Activated CD4-positive, alpha-beta T cell treated with anti-CD3 and anti-CD28 coated beads, Interleukin-2, amount 10 ng/mL, durations not matched to agents 24 days and 14 days (primary cell): Measurements from ENCODE around the gene STRIP1. TPM values are rescaled to one million over a fixed set of nuclear protein-coding genes. Genes with fewer than 3 reads are reported as not detected.
"Not testable (repeated sequence)": the region's sequence is repeated elsewhere in the genome, so short reads cannot be mapped to it uniquely, and the experiment has no call there.

ENCODE experiments used
- DNase-seq: peaks from one replicate; pipeline ENCODE4 v3.0.0; 2022
- H3K27ac Mint-ChIP-seq: one replicate; pipeline ENCODE4 v1.8.0; 2022; ENCODE audit warnings: mild to moderate bottlenecking, mixed read lengths
- H3K27me3 Mint-ChIP-seq: one replicate; pipeline ENCODE4 v1.8.0; 2022; ENCODE audit warnings: mixed read lengths
- H3K36me3 Mint-ChIP-seq: one replicate; pipeline ENCODE4 v1.8.0; 2022; ENCODE audit warnings: low read depth, mild to moderate bottlenecking, mixed read lengths
- H3K4me1 Mint-ChIP-seq: one replicate; pipeline ENCODE4 v1.8.0; 2021; ENCODE audit warnings: mixed read lengths
- H3K4me3 Mint-ChIP-seq: one replicate; pipeline ENCODE4 v1.8.0; 2022; ENCODE audit warnings: mild to moderate bottlenecking, moderate library complexity, mixed read lengths
- H3K9me3 Mint-ChIP-seq: one replicate; pipeline ENCODE4 v1.8.0; 2021; ENCODE audit warnings: mixed read lengths
- intact Hi-C: fragments of 100-400 bp; cut with micrococcal nuclease; formaldehyde crosslinking; loops from one replicate; pipeline ENCODE4 v1.15.1; 2023
- total RNA-seq: library from RNA; stranded (reverse); gene quantifications from 2 replicates; pipeline ENCODE4 v1.2.3, GENCODE V29; 2022

STRIP1 gene
- total RNA-seq, 1 donor from 2014 or later = 41.0 TPM

DNA sequence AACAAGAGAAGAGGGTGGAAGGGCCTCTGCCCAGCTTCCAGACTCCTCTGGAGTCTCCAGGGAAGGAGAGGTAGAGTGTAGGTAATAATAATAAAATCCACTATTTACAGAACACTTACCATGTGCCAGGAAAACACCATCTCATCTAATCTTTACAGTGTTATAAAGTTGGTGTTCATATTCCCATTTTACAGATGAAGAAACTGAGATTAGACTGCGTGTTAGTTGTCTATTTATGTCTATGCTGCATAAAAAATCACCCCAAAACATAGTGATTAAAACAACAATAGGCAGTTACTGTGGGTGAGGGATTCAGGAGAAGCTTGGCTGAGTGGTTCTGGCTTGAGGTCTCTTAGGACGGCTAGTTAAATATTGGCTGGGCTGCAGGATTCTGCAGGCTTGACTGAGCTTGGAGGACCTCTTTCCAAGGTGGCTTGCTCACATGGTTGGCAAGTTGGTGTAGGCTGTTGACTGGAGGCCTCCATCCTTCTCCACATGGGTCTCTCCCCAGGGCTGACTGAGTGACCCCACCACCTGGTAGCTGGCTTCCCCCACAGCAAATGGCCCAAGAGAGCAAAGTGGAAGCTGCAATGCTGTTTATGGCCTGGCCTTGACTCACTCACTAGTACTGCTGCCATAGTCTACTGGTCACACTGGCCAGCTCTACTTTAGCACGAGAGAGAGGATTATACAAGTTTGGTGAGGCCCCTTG is 42.5 kb downstream of the STRIP1 start:
- Mint-ChIP-seq H3K9me3 (no peaks in the 10 kb centered on the region), H3K4me1 (no peaks in the 10 kb centered on the region), H3K4me3 (no peak overlapping the region), H3K27ac (no peak overlapping the region), H3K27me3 (peaks cover 53% of the 10 kb centered on the region), H3K36me3 (no peaks in the 10 kb centered on the region)
- no peak for DNase-seq
- intact Hi-C loops = no loop called here

DNA sequence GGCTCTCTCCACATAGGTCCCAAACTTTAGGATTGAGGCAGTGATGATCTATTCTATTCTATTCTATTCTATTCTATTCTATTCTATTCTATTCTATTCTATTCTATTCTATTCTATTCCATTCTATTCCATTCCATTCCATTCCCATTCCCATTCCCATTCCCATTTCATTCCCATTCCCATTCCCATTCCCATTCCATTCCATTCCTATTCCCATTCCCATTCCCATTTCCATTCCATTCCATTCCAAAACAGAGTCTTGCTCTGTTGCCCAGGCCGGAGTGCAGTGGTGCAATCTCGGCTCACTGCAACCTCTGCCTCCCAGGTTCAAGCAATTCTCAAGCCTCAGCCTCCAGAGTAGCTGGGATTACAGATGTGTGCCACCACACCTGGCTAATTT is 45.6 kb downstream of the STRIP1 start:
- H3K4me1 Mint-ChIP-seq = peaks cover 14% of the 10 kb centered on the region
- intact Hi-C loops = loop anchor here (5.0 kb wide), 1 partner anchor 37 kb away; no protein-coding TSS in a partner anchor
- H3K36me3 Mint-ChIP-seq, DNase-seq, H3K4me3 Mint-ChIP-seq, H3K9me3 Mint-ChIP-seq: not testable (repeated sequence)
- H3K27me3 Mint-ChIP-seq = peaks cover 47% of the 10 kb centered on the region
- peak overlapping the region; percentile 55 for H3K27ac Mint-ChIP-seq

DNA sequence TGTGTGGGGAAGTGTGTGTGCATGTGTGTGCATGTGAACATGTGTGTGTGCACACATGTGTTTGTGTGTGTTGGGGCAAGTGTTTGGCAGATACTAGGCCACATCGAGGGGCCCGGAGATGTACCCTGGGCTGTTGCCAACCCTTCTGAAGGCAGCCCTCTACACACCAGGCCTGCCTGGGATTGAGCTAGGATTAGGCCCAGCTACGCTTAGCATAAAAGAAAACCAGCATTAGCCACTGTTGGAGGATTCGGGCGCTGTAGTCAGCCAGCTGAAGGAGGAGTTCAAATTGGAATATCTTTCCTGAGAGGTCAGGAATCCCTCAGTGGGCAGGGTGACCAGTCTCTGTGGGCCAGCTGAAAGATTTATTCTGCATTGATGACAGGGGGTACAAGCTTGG is 46.6 kb downstream of the STRIP1 start:
- intact Hi-C loops = loop anchor here (5.0 kb wide), 1 partner anchor 36 kb away; no protein-coding TSS in a partner anchor
- peaks cover 19% of the 10 kb centered on the region for H3K4me1 Mint-ChIP-seq
- H3K4me3 Mint-ChIP-seq = no peak overlapping the region
- H3K27ac Mint-ChIP-seq = no peak overlapping the region
- no peaks in the 10 kb centered on the region for H3K9me3 Mint-ChIP-seq
- no peaks in the 10 kb centered on the region for H3K36me3 Mint-ChIP-seq
- peaks cover 50% of the 10 kb centered on the region for H3K27me3 Mint-ChIP-seq
- DNase-seq = no peak

DNA sequence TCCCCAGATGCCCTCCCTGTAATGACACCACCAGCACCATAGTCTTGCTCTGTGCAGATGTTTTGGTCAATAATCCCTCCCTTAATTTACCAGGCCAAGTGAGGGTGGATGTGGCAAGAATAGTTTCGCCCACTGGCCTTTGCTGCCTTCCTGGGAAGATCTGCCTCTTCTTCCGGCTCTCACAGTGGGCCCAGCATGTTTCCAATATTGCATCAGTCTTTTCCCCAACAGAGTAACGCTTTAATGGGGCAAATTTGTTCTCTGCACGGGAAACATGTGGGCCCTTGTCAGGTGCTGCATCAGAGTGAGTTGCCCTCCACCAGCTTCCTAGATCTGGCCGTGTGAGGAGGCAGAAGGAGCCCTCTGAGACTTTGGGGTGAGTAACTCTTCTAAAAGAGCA is 48.1 kb downstream of the STRIP1 start:
- DNase-seq = no peak
- Mint-ChIP-seq H3K27ac (no peak overlapping the region), H3K27me3 (peaks cover 60% of the 10 kb centered on the region), H3K9me3 (no peaks in the 10 kb centered on the region), H3K4me3 (peak overlapping the region; percentile 18), H3K4me1 (peaks cover 19% of the 10 kb centered on the region), H3K36me3 (no peaks in the 10 kb centered on the region)
- intact Hi-C loops = loop anchor here (2.0 to 5.0 kb wide), 2 partner anchors 14 to 35 kb away; no protein-coding TSS in a partner anchor

DNA sequence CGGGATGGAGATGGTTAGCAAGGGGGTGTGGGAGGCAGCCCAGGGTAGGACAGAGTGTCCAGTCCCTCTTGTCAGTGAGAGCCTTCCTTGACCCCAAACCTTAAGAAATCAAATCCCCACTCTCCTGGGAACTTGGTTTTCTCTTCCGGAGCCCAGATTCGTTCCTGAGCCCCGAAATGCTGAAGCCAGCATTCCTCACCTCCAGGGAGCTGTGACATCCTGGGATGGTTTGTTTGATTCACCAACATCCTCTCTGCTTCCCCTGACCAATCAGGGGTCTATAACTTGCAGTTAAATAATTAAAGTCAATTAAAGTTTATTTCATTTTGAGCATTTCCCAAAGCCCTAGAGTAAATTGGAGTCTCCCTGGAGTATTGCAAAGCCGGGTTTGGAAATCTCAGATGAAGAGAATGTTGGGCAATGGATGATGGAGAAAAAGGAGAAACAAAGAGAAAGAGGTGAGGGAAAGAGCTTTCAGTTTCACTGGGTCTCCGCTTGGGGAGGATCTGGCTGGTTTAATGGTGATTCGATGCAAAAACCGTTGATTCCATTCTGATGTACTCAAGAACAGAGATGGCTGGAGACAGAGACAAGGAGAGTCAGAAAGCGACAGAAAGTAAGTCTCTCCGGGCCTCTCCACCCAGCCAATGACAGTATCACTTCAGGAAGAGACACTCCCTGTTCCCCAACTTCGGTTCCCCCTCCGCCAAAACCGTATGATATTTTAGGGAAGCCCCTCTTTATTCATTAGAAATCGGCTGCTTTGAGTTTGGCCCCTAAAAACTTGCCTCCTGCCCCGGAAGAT is 48.8 kb downstream of the STRIP1 start:
- Mint-ChIP-seq H3K4me3 (peak overlapping the region; percentile 84), H3K9me3 (no peaks in the 10 kb centered on the region), H3K27ac (peak overlapping the region; percentile 63), H3K4me1 (peaks cover 19% of the 10 kb centered on the region), H3K27me3 (peaks cover 62% of the 10 kb centered on the region), H3K36me3 (no peaks in the 10 kb centered on the region)
- intact Hi-C loops = loop anchor here (2.0 to 5.0 kb wide), 2 partner anchors 14 to 34 kb away; no protein-coding TSS in a partner anchor
- DNase-seq = peak; percentile 68

DNA sequence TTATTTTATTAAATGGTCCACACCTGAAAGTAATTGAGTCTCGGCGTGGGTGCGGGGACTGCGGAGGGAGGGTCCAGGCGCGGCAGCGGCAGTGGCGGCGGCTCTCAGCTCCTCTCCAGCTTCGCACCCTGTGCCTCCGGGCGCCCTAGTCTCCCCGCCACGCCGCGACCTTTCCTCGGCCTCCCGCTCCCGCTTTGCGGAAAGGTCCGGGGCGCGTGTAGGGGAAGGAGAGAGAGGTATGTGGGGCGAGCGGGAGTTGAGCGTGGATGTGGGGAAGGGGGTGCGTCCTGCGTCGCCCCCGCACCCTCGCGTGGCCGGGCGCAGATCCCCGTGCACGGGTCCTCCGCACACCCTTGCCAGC is 49.4 kb downstream of the STRIP1 start:
- intact Hi-C loops = loop anchor here (1.0 to 5.0 kb wide), 3 partner anchors 15 to 33 kb away; no protein-coding TSS in a partner anchor
- peaks cover 19% of the 10 kb centered on the region for H3K4me1 Mint-ChIP-seq
- no peaks in the 10 kb centered on the region for H3K36me3 Mint-ChIP-seq
- H3K4me3 Mint-ChIP-seq = peak overlapping the region; percentile 84
- H3K27me3 Mint-ChIP-seq = peaks cover 57% of the 10 kb centered on the region
- H3K27ac Mint-ChIP-seq = peak overlapping the region; percentile 54
- H3K9me3 Mint-ChIP-seq = no peaks in the 10 kb centered on the region
- peak; percentile 67 for DNase-seq

DNA sequence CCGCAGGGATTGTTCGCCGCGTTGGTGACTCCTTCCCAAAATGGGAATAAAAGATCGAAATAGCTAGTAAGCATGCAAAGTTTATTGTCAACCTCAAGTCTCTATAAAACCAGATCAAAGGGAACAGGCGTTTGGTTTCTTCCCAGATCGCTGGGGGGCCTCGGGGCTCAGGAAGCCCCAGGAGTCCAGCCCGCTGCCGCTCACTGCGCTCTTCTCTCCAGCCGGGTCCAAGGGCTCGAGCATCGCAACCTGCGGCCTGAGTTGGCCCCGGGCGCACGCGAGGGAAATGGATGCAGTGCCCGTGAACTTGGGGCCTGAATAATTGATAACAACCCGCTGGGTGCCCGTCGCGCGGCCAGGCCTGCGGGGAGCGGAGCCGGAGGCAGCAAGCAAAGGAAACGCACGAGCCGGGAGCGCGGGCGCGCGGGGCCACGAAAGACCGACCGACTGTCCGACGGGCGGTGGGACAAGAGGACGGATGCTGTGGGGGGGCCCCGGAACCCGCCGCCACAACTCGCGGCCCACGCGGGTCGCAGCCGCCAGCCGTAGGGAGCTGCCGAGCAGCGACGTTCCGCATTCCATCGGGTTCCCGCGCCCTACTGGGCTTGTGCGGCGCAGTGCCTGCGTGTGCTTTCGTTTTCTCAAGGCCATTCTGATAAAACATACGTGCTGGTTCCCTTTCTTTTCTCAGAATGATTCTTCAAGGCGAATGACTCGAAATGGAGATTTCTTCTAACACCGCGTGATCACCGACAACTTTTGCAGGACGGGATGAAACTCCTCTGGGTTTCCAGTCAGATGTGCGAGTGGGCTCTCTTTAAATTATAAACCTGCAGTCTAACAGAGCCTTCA is 50.0 kb downstream of the STRIP1 start:
- intact Hi-C loops = loop anchor here (1.0 to 5.0 kb wide), 2 partner anchors 21 to 33 kb away; no protein-coding TSS in a partner anchor
- DNase-seq = peak; percentile 83
- Mint-ChIP-seq H3K4me3 (peak overlapping the region; percentile 84), H3K36me3 (no peaks in the 10 kb centered on the region), H3K4me1 (peaks cover 19% of the 10 kb centered on the region), H3K27ac (peak overlapping the region; percentile 54), H3K9me3 (no peaks in the 10 kb centered on the region), H3K27me3 (peaks cover 56% of the 10 kb centered on the region)

DNA sequence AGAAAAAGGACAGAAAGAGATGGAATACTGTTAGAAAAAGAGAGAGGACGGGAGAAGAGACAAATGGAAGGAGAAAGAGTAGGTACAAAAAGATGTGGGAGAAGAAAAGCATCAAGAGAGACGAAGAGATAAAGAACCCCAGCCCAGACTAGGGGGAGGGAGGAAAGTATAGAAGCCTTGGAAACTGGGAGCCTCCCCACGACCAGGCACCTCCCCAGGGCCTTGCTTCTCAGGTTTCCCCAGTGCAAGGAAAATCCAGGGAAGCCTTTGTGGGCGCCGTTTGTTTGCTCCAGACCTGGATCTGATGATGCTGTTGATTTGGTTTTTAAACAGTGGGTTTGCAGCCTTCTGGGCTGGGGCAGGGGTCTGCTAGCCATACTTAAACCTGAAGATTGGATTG is 51.2 kb downstream of the STRIP1 start:
- H3K9me3 Mint-ChIP-seq = no peaks in the 10 kb centered on the region
- peak overlapping the region; percentile 26 for H3K27ac Mint-ChIP-seq
- H3K27me3 Mint-ChIP-seq = peaks cover 60% of the 10 kb centered on the region
- H3K4me1 Mint-ChIP-seq = peaks cover 19% of the 10 kb centered on the region
- H3K4me3 Mint-ChIP-seq = no peak overlapping the region
- no peak for DNase-seq
- intact Hi-C loops = no loop called here
- H3K36me3 Mint-ChIP-seq = no peaks in the 10 kb centered on the region

DNA sequence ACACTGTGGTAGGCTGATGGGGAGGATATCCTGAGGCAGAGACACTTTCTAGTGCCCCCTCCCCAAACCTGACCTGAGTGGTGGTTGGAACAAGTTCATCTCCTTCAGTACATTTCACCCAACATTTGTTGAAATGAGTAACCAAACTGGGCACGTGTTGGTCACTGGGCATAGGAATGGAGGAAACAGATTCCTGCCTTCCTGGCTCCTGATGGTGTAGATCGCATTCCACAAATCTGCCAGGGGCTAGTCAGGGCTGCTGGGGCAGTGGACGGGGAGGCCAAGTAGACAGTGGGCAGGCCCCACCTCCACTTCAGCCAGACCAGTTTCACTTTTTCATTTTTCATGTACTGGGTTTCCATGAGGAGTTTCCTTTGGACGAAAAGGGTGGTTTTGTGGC is 52.5 kb downstream of the STRIP1 start:
- intact Hi-C loops = no loop called here
- Mint-ChIP-seq H3K4me3 (no peak overlapping the region), H3K27ac (no peak overlapping the region), H3K36me3 (no peaks in the 10 kb centered on the region), H3K9me3 (no peaks in the 10 kb centered on the region), H3K27me3 (peaks cover 56% of the 10 kb centered on the region), H3K4me1 (peaks cover 19% of the 10 kb centered on the region)
- DNase-seq = no peak

DNA sequence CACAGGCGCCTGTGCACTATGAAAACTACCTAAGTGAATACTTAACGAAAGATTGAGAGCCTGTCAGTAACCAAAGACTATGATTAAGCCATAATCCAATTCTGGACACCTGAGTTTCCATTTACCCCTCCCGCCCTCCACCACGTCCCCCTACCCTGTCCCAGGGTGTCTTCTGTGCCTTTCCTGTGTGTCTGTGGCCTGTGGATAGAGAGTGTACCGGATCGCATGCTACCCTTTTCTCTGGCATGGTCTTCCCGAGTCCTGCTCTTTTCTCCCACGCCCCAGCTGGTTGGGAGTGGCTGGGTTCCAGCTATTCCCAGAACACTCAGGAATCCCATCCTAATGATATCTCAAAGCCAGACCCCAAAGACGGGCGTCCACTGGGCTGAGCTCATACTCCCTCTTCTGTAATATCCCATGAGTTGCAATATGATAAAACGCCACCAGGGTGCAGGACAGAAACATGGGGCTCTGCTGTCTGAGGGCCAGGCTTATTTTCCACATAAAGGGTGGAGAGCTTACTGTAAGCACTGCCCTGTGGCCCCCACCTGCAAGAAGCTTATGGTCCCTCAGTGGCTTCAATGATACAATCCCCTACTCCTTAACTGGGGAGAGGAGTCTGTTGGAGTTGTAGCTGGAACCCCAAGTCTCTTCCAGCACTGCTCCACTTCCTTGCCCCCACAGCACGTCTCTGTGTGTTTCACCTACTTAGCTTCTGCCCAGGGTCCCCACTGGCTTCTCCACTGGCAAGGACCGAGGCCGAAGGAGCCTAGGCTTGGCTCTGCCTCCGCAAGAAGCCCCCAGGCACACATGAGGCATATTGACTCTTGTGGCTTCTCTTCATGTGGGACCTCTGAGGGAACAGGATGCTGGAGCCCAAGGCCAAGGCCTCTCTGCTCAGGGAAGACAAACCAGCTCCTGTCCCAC is 53.7 kb downstream of the STRIP1 start:
- Mint-ChIP-seq H3K27me3 (peaks cover 59% of the 10 kb centered on the region), H3K4me3 (no peak overlapping the region), H3K4me1 (peaks cover 17% of the 10 kb centered on the region), H3K27ac (no peak overlapping the region), H3K36me3 (no peaks in the 10 kb centered on the region), H3K9me3 (no peaks in the 10 kb centered on the region)
- DNase-seq = peak; percentile 87
- intact Hi-C loops = loop anchor here (1.0 kb wide), 2 partner anchors 18 to 408 kb away; no protein-coding TSS in a partner anchor

DNA sequence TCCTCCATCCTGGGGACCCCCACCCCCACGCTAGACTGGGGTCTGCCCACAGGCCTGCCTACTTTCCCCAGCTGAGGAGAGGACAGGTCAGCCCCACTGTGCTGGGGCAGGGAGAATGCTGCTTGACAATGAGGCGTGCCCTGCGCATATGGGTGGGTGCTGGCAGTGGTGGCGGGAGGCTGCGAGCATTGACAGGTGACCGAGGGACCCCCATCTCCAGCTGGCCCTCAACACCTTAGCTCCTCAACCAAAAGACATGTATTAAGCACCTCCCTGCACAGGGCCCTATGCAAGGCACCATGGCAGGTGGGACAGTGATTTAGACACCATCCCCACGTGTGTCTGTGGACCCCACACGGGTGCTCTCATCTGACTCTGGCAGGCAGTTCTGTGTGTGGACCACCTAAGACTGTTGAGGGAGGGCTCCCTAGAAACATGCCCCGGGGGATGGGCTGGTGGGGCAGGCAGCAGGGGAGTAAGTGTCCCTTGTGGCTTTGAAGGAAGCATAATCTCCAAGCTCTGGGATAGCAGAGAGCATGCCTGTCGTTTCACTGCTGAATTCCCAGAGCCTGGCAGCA is 54.4 kb downstream of the STRIP1 start:
- no peak for DNase-seq
- Mint-ChIP-seq H3K4me1 (peaks cover 10% of the 10 kb centered on the region), H3K27me3 (peaks cover 53% of the 10 kb centered on the region), H3K9me3 (no peaks in the 10 kb centered on the region), H3K4me3 (no peak overlapping the region), H3K27ac (no peak overlapping the region), H3K36me3 (no peaks in the 10 kb centered on the region)
- intact Hi-C loops = loop anchor here (1.0 kb wide), 2 partner anchors 17 to 407 kb away; no protein-coding TSS in a partner anchor

DNA sequence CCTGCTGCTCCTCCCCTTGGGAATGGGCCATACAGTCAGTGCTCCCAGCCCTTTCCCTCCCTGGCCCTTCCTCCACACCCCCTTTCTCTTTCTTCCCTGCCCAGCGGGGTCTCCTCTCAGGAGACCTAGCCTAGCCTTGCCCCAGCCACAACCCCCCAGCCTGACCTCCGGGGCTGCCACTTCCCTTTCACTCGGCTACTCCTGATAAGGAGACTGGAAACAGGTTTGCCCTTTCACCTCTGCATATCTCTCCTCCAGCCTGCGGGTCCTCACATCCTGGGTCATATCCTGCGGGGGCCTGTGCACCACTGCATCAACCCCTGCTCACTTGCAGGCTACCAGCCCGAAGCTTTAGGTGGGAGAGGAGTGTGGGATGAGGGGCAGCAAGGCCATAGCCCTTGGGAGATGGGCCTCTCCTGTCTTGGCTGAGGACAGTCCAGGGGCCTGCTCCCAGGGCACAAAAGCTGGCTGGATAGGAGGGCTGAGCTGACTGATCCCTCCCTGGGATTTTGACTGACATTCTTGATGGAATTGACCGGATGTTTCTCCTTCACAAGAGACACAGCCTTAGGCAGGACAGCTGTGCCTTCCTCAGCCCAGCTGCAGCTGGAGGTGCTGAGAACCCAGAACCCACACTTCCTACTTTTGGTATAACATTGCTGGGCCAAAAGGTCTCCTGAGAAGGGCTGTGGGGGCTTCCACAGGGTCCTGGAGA is 55.3 kb downstream of the STRIP1 start:
- DNase-seq = no peak
- H3K27me3 Mint-ChIP-seq = peaks cover 49% of the 10 kb centered on the region
- peaks cover 7% of the 10 kb centered on the region for H3K4me1 Mint-ChIP-seq
- intact Hi-C loops = no loop called here
- H3K36me3 Mint-ChIP-seq = no peaks in the 10 kb centered on the region
- H3K9me3 Mint-ChIP-seq = no peaks in the 10 kb centered on the region
- no peak overlapping the region for H3K27ac Mint-ChIP-seq
- H3K4me3 Mint-ChIP-seq = no peak overlapping the region
